HL-60 (cell line): ENCODE data around the gene ACTN2.

ENCODE experiments used
- CTCF ChIP-seq: IDR thresholded peaks from one replicate; pipeline ENCODE4 v1.5.1; 2011; ENCODE audit warnings: low read length, control low read depth, inconsistent platforms; ENCODE audit not compliant: insufficient read depth
- GABPA ChIP-seq: IDR thresholded peaks from 2 replicates; pipeline ENCODE4 v1.6.1; 2012; ENCODE audit warnings: low read depth
- POLR2AphosphoS5 ChIP-seq: IDR thresholded peaks from 2 replicates; pipeline ENCODE4 v1.6.1; 2012; ENCODE audit warnings: low read depth
- REST ChIP-seq: IDR thresholded peaks from 2 replicates; pipeline ENCODE4 v1.6.1; 2012; ENCODE audit warnings: low read depth; ENCODE audit not compliant: insufficient replicate concordance
- SPI1 ChIP-seq: IDR thresholded peaks from 2 replicates; pipeline ENCODE4 v1.6.1; 2012; ENCODE audit warnings: low read depth, mild to moderate bottlenecking, borderline replicate concordance

GRCh38 chr1:236692128-236692527 lies 5.8 kb downstream of the ACTN2 start:
- TF ChIP-seq CTCF (no peak), GABPA (no peak), REST (no peak), POLR2AphosphoS5 (no peak), SPI1 (no peak)
